GM15510 (cell line): Measurements from ENCODE around the gene JARID2.

Experiments used
- POLR2A ChIP-seq: IDR thresholded peaks from 3 replicates; pipeline ENCODE4 v1.6.1; 2011; ENCODE audit warnings: borderline replicate concordance; ENCODE audit not compliant: insufficient read length; ENCODE audit errors: extremely low read depth

The JARID2 gene

DNA sequence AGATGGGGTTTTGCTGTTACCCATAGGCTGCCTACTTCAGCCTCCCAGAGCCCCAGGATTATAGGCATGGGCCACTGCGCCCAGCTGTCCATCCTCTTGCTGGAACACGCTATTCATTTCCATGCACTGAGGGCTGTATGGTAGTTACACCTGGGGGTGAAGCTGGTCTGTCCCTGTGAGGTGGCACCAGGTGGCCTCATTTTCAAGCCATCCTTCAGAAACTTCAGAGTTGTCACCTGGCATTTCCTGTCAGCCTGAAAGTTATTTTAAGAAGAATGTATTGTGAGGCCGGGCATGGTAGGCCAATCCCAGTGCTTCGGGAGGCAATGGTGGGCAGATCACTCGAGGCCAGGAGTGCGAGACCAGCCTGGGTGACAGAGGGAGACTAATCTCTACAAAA, 269.4 kb downstream of the JARID2 start:
- no peak for TF ChIP-seq POLR2A

DNA sequence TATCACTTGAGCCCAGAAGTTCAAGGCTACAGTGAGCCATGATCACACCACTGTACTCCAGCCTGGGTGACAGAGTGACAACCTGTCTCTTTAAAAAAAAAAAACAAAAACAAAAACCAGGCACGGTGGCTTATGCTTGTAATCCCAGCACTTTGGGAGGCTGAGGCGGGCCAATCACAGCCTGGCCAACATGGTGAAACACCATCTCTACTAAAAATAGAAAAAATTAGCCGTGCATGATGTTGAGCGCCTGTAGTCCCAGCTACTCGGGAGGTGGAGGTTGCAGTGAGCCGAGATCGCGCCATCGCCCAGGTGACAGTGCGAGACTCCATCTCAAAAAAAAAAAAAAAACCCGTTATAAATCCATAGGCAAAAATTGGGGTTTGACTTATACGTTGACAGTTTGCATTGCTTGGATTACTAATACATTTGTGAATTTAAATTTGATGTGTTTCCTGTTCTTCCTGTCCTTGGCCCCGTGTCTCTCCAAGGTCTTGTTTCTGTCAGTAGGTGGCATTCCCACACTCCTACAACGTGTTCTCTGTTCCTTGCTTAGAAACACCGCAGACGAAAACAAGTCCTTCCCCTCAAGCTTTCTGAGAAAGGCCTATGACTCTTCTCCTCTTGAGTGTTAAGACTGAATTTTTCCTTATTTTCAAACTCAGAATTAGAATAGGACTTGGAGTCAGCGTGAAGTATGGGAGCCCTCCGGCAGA, 269.9 kb downstream of the JARID2 start:
- TF ChIP-seq POLR2A = no peak

DNA sequence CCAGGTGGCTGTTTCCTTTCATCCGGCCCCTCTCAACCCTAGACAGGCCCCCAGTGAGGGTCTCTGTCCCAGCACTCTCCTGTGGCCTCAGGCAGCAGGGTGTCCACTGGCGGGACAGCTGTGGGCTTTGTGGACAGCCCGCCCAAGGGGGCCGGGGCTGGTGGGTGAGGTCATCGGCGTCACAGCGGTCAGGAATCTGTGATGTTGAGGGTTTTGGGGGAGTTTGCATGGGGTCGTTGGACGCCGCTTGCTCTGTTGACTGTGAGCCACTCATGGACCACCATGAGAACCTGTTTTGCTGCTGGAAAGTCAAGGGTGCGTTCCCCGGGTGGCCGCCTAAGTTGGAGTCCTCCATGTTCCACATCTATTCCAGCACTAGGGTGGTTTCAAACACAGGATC, 270.5 kb downstream of the JARID2 start:
- no peak for TF ChIP-seq POLR2A

DNA sequence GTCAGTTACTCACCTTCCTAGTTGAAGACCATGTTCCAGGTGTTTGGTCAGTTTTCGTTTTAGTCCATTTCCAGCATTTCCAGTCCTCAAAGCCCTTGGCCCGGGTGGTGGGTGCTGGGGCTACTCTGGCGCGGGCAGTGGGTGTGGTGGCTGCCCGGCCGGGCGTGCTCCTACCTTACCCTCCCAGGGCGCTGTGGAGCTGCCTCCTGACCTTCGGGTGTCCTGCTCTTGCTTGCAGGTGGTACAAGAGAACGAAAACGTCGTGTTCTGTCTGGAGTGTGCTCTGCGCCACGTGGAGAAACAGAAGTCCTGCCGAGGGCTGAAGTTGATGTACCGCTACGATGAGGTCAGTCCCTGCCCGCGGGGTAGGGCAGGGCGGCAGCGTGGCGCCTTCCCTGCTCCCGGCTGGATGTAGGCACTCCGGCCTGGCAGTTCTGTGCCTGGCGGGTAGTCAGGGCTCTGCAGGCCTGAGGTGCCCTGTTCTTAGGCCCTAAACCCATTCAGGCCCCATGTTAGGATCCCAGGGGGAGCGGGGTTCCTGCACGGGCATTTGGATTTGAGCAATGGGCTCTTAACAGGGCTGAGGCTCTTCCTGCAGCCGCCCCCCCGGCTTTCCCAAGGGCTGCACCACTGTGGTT, 271.2 kb downstream of the JARID2 start:
- no peak for TF ChIP-seq POLR2A

DNA sequence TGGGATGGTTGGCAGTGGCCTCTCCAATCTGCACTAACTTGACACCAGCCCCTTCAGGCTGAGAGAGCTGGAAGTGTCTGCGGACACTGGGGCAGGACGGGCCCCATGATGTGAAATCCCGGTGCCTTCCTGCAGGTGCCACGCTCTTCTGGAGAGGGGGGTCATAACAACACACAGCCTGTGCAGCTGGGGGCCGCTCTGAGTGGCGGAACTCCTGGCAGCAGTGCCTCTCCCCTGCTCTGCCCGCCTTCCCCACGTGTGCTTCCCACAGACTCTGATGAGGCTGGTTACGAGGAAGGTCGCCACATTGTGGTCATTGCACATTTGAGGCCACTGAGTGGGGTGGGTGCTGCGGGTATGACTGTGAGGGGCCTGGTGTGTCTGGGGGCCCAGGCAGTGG, 271.7 kb downstream of the JARID2 start:
- no peak for TF ChIP-seq POLR2A

DNA sequence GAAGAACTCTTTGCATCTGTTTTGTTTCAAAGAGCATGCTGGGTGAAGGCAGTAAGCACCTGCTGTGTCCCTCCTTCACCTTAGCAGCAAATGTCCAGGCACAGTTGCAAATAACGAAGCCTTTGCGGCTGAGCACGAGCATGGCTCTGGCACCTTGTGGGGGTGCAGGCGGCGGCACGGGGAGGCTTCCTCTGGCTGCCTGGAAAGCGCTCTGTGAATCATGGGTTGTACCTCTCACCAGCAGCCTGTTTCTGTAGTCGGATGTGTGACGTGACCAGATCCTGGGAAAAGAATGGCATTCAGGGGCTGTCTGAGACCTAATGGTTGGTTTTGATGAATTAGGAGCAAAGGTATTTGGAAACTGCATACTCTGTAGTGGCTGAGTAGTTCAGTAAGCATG, 272.2 kb downstream of the JARID2 start:
- TF ChIP-seq POLR2A = no peak

DNA sequence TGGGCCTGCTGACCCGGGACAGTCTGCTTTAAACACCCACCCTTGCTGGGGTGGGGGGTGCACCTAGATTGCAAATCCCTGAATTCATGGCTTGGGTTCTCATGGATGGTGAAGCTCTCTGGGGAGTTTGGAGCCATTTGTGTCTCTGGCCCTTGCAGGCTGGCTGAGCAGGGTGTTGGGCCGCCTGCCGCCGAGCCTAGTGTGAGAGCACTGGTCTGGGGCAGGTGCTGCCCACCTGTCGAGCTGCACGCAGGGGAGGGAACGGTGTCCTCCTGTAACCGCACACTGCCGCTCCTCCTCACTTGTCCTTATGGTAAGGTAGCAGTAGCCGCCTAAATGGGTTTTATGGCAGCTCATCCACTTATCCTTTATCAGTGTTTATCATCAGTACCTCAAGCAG, 273.0 kb downstream of the JARID2 start:
- no peak for TF ChIP-seq POLR2A

DNA sequence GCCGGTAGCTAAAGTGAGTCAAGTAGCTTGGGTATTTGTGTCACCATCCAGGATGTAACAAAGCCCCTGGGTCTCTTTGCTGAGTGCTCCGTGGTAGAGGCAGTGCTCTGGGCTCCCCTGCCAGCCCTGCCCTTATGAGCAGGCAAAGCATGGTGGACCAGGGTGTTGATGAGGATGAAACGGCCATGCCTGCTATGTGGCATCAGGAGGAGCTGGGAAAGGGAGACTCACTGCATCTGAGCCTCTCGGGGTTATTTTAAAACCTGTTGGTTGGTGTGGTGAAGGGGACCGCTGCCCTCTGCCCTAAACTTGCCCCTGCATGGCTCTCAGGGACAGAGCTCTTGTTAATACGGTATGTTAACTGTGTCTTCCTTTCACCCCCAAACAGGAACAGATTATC, 273.8 kb downstream of the JARID2 start:
- no peak for TF ChIP-seq POLR2A

DNA sequence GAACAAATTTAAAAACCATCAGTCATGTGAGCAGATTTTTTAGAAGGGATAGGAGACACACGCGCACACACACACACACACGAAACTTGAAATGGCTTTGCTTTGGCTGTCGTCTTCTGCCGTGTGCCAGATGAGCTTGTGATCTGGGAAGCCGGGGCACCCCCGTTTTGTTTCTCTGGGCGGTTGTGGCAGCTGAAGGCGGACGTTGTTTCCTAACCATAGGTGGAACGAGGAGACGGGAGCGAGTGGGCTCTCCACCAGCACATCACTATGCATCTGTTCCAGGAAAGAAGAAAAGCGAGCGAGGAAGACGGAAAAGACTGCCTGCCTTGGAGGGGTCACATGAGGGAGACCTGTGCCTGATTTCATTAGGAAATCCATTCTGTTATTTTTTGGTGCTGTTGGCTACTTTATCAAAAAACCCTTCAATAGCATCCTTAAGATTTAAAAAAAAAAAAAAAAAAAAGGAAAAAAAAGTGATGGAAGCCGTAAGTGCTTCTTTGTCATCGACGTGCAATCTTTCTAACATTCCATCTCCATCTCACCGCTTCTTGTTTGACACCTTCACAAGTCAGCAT, 274.8 kb downstream of the JARID2 start:
- TF ChIP-seq POLR2A = no peak

DNA sequence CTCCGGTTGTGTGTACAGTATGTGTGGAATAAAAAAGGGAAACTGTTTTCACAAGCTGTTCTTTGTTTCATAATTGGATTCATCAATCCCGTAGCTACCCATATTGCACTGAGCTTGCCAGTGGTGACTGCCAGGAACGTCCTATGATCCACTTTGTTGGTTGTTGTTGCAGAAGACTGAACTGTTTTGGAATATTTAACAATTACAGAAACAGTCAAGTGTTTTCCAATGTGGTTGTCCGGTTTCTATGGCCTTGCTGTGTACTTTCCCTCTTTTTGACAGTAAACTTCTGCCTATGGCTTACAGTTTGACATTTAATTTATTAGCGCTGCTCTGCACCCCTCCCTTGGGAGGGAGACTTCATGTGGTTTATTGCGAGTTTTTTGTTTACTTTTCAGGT, 275.7 kb downstream of the JARID2 start:
- TF ChIP-seq POLR2A = no peak

DNA sequence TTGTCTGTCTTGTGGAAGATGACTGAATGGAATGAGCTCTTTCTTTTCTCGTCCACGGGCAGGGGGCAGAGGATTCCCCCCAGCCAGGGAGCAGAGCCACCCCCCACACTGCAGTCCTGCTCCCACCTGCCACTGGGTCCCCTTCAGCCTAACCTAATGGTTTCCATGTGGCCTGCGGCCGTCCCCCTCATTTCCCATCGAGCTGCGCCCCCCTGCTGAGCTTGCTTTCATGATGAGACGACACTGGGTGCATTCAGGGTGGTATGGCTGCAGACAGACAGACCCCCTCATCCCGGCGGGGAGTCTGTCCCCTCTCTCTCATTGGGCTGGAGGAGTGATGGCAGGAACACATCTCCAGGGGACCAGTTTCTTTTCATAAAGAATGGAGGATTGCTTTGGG, 276.2 kb downstream of the JARID2 start:
- TF ChIP-seq POLR2A = no peak

DNA sequence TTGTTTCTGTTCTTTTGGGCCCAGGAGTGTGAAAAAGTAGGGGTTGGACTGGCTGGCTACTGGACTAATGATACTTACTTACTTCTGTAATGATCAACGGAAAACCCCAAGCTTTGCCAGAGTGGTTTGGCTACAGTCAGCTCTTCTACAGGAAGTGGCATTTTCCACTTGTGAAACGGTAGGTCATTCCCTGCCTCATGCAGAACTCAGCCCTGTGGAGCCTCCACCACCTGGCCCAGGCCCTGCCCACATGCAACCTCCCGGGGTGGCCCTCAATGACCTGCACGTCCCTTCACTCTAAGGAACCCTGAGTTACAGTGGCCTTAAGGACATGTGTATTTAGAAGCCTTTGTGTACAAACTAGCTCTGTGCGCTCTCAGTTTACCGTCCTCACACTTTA, 276.6 kb downstream of the JARID2 start:
- no peak for TF ChIP-seq POLR2A

DNA sequence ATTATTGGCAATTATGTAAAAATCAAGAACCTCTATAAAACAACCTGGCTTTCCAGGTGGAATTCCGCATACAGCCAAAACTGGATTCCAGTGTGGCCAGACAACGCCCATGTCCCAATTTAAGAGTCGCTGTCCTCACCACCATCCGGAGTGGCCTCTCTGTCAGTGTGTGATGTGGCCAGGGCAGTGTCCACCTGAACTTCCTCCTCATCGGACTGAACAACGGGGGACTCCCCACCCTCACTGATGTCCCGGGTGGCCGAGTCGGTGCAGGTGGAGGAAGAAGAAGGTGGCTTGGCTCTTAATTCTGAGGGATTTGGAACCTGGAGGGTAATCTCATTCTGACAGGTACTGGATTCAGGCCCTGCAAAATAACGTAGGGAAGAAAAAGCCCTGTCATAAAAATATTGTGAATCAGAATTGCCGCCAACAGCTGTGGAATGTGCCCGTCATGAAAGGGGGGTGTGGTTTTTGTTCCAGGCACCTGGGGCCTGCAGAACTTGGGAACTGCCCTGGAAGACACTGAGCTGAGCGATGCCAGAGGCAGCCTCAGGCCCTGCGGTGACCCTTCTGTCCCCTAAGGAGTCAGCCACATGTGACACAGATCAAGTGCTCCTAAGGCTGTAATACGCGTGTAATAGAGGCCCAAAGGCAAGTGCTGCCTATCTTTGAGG, 277.1 kb downstream of the JARID2 start:
- no peak for TF ChIP-seq POLR2A

DNA sequence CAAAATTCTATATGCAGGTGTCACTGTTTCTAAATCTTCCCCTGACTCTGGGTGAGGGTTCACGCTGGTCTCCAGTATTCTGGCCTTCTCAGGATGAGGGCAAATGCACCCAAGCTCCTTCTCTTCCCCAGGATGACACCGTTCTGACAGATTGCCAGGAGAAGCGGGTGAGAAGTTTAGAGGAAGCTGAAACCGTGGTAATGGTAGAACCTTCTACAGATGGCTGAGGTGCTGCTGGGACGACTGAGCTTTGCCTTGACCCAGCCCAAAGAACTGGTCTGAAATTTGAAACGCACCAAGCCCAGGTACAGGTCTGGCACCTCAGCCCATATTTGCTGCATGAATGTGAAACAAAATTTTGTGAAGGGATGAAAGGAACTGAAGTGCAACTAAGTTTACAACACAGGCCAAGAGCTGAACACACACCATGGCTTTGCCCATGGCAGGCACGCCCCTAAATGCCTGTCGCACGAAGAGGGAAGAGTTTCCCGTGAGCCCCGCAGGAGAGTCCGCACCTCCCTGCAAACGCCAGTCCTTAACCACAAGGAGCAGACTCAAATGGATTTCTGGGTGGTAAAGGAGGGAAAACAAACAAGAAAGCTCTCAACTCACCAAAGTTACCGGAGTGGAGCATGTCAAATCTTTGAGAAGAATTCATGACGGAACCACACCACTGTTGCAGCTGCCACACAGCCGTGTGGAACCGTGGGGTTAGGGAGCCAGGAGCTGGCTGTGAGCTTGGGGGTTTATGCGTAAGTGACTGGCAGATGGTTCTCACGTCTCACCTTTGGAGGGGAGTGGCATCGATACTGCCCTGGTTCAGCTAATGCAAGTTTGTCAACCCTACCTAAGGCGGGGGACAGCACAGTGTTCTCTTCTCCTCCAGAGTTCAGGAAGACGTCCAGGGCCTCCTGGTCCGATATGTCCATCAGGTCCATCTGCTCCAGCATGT, 278.1 kb downstream of the JARID2 start:
- TF ChIP-seq POLR2A = no peak

DNA sequence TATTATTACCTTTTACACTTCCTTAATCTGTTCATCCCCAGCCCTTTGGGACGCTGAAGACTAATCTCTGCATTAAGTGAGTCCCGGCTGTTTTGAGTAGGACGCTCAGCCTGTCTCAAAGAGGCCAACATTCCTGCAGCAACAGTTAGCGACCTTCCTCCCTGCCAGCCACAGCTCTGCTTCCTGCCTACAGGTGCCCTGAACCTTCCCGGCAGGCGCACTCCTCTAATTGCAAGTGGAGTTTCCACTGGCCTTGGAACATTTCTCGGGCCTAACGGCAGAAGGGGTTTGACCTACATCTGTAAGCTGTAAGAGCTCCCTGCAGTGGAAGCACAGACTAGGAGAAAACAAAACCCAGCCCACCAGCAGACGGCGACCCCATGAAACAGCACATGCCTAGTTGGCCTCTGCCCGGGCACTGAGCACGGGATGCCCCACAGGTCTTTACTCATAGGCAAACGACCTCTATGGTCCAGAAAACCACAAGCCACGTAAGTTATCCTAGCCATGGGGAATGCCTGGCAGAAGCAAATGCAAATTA, 279.1 kb downstream of the JARID2 start:
- no peak for TF ChIP-seq POLR2A

DNA sequence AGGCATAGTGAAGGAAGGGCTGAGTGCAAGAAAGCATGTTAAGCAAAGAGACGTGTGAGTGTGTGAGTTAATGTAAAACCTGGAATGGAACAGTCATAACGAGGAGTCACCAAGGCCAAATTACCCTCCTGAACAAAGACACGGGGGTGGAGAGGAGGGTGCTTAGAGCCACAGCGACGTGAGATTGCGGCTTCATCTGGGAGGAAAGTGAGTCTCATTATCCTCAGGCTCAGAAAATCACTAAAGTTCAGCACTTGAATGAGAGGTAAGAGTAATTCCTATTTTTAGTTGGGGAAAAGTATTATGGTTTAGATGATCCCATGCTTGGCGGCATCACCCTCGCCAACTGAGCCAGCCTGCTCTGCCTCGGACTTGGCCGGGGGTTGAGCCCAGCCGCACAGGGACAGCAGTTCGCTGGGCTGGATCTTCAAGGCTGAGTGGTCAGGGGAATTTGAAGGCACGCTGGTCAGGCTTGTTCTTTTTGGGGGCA, 280.4 kb downstream of the JARID2 start:
- no peak for TF ChIP-seq POLR2A
